Mesenteric fat pad (tissue), 1 donor: ENCODE data around the gene HID1. TPM values are rescaled to one million over a fixed set of nuclear protein-coding genes. Genes with fewer than 3 reads are reported as not detected.
"Not testable (repeated sequence)": the region's sequence is repeated elsewhere in the genome, so short reads cannot be mapped to it uniquely, and the experiment has no call there.

Source experiments
- DNase-seq: peaks from one replicate; pipeline ENCODE4 v3.0.0-alpha.2; 2020; ENCODE audit warnings: low spot score
- total RNA-seq: library from RNA; stranded (reverse); fragmentation: NEBNext Ultra II Directional; extraction: Animal tissue kit (Norgen Biotek cat#: 25700); gene quantifications from one replicate; pipeline ENCODE4 v1.2.1, GENCODE V29; 2021
- donor health status: DM: yes; HTN: yes; CAD: no.

HID1 gene
- total RNA-seq, 1 donor from 2014 or later: 14.4 TPM

DNA sequence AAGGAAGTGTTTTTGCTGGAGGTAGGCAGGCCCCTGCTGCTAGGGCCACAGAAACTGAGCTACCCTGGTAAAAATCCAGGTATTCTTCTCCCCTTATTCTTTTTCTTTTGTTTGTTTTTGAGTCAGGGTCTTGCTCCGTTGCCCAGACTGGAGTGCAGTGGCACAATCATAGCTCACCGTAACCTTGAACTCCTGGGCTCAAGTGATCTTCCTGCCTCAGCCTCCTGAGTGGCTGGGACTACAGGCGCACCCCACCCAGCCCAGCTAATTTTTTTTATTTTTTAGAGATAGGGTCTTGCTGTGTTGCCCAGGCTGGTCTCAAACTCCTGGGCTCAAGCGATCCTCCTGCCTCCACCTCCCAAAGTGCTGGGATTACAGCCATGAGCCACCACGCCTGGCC is 3.1 kb downstream of the HID1 start:
- not testable (repeated sequence) for DNase-seq

DNA sequence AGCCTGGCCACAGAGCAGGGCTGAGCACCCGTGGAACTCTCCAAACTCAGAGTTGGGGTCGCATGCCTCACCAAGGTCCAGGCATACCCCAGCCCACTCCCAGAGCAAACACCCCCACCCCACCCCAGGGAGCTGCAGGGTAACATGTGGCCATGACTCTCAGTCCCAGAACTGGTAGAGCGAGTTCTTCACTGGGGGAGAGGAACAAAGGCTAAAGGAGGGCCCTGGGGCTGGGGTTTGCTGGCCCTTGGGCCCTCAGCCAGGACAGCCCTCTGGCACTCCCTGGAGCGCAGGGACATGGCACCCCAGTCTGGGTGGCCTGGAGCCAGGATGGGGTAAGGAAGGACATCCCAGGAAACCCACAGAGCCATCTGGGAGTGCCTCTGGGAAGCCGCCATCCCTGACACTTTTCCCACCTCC is 4.2 kb downstream of the HID1 start:
- no peak for DNase-seq

DNA sequence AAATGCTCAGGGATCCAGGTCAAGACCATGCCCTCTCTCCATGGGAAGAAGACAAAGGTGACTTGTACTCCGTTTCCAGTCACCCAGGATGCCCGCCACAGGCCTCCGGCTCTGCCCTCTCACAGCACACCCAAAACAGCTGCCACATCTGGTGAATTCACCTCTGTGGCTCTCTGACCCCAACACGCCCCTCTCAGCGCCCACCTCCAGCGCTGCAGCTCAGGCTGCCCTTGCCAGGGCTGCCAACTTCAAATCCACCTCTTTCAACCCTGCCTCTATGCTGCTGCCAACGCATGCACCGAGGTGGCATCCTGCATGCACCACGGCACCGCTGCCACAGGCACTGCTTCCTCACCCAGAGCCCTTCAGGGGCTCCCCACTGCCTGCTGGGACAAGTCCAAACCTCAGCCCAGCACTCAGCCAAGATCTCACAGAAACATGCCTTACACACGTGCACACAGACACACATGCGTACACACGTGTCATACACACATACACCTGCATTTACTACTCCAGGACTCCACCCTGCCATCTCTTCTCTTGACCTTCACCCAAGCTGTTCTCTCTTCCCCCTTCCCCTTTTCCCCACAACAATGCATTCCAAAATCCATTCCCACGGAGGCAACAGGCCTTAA is 7.5 kb downstream of the HID1 start:
- no peak for DNase-seq

DNA sequence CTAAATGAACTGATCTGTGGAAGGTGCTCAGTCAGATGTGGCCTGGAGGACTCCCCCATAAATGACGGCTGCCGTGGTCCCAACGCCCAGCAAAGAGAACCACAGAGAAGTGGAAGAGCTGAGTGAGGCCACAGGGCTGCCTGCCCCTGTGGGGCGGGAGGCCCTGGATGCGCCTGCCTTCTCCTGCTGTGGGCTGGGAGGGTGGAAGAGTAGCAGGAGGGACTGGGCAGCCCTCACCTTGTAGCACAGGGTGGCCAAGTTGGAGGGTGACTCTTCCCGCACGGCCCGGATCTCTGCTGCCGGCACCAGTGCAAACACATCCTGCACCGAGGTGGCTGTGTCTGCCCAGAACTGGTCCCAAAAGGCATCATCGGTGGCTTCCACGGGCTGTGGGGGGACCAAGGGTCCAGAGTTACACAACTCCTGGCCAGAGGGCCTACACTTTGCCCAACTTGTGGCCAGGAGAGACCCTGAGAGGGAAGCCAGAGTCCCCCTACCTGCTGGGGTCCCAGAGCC is 8.3 kb downstream of the HID1 start:
- DNase-seq: no peak

DNA sequence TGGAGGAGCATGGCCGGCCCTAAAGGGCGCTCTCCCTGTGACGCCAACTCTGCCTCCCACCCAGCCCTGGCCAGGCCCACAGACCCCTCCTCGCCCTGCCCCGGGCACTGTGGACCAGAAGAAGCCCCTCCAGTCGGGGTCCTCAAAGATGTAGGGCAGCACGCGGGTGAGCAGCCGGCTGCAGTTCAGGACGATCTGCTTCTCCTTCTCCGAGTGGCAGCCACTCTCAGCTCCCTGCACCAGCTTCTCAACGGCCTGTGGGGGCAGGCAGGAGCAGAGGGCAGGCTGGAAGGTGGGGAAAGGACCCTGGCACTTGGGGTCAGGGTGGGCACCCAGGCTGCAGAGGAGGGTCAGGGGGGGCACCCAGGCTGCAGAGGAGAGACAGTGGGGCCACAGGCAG is 8.9 kb downstream of the HID1 start:
- no peak for DNase-seq

DNA sequence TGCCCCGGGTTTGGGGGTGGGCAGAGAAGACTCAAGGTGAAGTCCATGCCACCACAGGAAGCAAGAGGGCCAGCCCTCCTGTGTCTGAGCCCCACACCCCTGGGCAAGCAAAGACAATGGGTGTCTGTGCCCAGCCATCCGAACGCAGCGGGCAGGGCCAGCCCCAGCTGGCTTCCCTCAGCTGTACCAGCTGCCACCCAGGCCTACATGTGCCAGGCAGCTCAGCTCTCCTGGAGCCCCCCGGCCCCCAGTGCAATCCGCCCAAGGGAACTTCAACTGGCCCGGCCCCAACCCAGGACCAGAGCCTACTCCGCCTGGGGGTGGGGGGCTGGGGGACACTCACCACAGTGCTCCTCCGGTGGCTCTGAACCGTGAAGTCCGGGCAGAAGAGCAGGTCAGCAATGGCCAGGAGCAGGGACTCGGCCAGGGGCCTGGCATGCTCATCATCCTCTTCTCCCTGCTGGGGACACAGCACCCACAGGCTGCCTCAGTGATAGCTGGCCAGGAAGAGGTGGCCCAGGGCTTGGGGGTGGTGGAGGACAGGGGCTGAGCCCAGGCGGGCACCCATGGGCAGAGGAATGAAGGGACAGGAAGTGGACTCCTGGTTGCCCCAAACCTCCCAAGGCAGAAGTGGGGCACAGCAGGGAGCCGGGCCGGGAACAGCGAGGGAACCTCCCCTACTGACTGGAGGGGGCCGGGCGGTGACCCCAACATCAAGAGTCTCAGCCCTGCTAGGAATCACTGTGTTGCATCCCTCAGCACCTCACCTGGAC is 9.8 kb downstream of the HID1 start:
- no peak for DNase-seq

DNA sequence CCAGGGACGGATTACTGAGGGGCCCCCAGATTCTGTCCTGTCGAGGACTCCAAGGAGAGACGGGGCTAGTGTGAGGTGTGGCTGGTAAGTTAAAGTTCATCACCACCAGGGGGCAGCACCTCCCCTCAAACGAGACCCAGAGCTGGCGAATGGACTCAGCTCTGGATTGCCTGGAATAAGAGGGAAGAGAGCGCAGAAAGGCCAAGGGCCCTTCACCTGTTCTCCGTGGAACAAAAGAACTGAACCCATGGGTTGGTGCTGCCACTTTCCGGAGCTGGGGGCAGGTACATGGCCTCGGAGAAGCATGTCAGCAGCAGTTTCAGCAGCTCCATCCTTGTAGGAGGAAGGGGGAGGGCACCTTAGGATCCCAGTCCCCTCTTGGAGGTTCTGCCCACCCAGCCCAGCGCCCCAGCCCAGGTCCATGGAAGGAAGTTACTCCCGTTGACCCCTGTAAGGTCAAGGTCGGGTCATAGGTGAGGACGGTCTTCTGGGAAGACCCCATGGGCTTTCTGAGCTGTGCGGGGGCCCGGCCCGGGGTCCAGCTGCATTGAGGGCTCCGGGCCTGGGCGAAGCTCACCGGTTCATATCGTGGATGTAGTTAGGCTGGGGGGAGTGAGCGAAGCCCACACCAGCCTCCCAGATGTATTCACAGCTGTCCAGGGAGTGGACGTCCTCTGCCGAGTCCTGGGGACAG is 10.8 kb downstream of the HID1 start:
- peak; percentile 93 for DNase-seq

DNA sequence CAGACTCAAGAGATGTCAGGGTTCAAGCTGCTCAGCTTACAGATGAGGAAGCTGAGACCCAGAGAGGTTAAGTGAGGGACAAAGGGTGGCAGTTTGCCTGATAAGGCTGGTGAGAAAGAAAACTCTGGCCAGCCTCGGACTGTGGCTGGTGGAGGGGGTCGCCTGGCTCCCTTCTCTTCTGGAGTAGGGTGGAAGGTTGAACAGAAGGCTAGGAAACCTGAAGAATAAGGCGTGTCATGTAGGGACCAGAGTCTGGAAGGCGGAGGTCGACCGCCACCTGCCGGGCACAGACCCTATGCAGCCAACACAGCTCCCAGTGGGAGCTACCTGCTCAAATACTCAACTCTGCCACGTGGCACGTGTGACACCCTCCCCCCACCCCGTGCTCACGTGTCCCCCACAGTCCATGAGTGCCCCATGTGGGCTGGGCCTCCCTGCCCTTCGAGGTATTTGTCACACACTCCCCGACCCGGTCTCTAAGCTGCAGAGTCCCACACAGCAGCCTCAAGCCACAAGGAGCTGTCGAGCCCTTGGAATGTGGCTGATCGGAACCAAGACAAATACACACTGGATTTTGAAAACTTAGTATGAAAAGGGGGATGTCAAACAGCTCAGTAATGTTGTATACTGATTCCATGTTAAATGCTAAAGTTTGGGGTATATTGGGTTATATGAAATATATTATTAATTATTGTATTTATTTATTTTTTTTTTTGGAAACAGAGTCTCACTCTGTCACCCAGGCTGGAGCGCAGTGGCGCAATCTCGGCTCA is 11.8 kb downstream of the HID1 start:
- DNase-seq: no peak

DNA sequence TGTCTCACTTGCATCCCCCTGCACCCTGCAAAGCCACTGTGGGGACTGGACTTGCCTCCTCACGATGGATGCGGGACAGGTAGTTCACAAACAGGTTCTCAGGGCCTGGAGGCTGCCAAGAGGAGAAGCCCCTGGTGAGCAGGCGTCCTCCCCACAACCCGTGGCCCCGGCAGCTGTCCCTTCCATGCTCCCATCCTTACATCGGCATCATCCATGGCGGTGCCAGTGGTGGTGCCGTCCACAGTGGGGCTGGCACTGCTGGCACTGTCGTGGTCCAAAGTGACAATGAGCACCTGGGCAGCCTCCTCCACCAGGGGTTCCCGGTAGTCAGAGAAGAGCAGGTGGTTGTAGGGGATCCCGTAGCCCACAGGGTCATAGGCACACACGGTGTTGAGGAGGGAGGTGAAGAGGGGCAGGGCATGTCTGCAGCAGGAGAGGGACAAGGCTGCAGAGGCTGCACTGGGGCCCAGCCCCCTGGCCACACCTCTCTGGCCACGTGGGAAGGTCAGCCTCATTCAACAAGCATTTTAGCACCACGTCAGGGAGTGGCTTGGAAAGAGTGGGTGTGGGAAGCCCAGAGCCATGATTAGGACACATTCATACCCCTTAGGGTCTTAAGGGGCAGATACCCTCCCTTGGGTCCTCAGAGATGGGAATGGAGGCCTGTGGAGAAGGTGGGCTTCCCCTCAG is 12.6 kb downstream of the HID1 start:
- no peak for DNase-seq

DNA sequence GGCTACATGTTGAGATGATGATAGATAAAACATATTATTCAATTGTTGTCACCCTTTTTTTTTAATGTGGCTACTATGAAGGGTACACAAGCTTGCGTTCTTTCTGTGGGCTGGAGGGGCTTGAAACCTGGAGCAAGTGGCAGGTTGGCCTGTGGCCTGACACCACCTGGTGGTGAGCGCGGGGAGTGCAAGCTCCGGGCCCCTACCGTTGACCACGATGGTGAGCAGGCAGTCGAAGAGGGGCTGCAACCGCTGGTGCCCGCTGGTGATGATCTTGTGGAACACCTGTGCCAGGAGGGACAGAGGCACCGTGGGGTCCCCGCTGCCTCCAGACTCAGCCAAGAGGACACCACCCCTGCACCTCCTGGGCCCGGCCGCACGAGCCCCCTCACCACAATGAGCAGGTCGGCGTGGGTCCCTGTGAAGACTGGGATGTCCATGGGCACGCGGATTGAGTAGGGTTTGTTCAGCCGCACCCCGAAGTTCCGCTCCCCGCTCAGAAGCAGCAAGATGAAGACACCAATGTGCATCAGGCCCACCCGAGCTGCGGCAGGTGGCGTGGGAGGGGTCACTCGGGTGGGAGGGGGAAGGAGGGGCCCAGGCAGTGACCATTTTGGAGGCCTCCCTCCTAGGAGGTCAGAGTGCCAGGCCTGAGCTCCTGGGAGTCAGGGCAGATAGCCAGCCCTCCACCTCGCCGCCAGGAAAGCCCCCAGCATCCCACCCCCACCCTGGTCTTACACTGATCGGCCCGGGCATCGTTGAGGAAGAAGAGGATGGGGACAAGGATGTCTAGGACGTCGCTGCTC is 14.4 kb downstream of the HID1 start:
- no peak for DNase-seq

DNA sequence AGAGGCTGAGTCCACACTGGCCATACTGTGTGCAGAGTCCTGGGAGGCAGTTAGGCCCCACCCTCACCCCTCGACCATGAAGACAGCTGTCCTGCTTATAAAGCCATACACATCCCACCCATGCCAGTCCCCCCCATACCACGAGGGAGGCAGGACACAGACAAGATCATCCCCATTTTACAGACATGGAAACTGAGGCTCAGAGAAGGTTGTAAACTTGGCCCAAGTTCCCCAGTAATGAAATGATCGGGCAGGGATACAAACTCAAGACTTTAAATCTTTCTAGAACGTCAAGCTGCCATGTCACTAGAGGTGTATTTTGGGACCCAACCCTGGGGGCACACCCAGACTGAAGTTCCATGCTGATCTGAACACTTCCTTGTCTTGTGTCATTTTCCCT is 16.5 kb downstream of the HID1 start:
- no peak for DNase-seq

DNA sequence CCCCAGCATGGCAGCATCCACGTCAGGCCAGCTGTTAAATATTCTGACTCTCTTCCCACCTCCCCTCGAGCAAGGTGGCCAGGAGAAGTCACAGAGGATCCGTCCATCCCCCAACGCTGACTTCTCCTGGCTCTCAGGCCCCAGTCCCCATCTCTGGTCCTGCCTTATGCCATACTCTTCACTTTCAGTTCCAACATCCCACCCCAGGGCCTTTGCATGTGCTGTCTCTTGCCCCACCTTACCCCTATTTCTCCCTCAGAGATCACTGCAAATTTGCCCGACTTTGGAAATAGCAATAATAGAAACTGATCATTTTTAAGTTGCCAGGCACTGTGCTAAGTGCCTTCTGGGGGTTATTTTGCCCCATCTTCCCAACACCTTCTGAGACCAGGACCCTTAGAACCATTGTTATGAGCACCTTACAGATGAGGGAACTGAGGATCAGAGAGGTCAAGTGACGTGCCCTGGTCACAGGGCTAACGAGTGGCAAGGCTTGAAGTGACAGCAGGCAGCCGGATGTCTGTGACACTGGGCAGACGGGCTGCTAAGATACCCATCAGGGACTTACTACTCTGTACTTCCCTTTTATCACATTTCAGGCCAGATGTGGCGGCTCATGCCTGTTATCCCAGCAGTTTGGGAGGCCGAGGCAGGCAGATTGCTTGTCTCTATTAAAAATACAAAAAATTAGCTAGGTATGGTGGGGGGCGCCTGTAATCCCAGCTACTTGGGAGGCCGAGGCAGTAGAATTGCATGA is 17.7 kb downstream of the HID1 start:
- DNase-seq: no peak

DNA sequence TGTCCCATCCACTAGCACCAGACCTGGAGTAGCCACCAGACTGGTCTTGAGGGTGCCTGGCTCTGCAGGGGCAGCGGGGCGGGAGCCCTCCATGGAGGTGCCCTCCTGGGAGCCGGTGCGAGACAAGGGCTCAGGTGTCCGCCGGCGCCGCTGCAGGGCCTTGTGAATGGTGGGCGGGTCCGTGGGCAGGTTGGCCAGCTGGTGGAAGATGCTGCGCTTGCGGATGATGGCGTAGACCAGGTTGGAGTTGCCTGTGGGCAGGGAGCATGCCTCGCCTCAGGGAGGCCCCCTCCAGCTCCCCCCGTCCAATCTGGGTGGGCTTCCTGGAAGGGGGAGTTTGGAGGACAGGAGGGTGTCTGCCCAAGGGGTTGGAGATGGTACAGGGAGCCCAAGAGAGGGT is 18.4 kb downstream of the HID1 start:
- no peak for DNase-seq

DNA sequence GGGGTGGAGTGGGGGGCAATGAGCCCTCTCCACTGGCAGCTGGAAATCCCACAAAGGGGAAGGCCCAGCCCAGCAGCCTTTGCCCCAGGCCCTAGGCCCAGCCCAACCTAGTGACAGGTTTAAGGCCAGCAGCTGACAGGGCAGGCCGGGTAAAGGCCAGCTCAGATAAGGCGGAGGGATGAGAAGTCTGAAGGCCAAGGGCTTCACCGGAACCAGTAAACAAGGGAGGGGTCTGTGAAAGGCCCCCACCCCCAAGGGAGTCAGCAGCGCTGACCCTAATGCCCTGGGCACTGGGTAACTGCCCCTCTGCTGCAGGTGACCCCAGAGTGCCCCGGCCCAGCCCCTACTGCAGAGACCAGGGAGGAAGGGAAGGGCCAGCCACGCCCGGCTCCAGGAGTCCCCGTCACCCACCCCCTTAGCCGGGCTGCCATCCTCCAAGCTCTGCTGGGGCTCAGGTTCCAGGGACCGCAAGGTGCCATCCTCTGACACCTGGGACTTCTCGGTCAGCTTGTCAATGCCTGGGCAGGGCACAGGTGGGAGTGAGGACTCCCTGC is 19.3 kb downstream of the HID1 start:
- DNase-seq: no peak

DNA sequence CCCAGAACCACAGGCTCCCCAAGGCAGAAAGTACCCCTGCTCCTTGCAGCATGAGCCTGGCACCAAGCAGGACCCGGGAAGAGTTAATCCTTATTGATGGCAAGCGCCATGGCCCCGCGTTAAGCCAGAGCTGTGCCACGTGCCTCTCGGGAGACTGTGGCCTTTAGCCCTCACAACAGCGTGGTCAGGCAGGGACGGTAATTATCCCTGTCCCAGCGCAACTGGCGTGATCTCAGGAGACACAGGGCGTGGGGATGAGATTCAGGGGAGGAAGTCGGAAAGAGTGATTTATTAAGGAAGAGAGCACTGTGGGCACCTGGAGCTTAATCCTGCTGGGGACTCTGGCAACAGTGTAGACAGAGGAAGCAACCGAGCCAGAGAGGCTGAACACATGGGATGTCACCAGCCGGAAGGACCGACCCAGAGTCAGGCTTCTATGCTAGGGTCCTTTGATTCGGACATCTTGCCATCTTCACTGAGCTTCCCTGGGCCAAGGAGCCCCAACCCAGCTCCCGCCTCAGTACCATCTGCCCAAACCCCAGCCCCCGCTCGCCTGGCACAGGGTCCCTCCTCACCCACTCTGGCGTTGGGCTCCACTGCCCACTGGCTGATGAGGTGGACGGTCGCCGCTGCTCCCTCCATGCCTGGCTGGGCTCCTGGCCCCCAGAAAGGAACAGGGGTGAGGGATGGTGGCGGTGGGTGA is 20.0 kb downstream of the HID1 start:
- no peak for DNase-seq

DNA sequence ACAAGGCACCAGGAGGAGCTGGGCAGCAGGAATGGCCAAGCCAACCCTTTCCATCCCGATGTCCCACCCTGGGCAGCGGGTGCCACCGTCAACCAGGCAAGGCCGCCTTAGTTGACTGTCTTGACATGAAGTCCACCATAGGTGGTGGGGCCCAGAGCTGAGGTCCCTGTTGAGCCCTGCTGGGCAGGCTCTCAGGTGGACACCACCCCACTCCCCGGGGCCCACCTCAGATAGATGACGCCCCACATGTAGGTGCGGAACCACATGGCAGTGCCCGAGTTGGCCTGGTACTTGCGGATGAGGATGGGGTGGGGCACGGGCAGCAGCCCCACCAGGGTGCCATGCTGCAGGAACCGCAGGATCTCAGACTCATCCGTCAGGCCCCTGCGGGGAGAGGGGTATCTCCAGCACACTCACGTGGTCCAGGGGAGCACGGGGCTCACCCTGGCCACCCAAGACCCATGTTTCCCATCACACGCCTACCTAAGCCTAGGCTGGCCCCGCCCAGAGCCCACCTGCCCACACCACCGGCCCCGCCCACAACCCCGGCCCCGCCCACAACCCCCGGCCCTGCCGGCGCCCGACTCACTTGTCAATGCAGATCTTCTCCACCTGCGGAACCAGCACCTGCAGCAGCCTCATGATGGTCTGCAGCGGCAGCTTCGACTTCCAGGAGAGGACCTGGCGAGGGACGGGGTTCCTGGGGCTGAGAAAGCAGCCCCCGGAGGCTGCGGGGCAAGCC is 20.7 kb downstream of the HID1 start:
- no peak for DNase-seq

DNA sequence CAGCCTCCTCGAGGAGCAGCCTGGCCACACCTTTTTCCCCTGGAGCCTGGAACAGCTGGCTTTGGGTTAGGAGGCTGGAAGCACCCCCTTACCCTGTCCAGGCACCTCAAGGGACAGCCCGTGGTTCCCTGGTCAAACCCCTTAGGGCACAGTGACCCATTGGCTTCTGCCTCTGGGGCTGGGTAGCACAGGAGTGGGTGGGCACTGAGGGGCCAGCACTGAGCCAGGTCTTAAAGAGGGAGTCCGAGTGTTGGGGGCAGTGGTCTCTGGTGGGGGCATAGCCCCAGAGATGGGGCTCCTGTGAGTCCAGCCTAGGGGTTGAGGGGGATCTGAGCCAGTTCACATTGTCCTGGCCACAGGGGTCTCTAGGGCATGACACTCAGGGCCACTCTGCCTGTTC is 21.5 kb downstream of the HID1 start:
- DNase-seq: no peak

DNA sequence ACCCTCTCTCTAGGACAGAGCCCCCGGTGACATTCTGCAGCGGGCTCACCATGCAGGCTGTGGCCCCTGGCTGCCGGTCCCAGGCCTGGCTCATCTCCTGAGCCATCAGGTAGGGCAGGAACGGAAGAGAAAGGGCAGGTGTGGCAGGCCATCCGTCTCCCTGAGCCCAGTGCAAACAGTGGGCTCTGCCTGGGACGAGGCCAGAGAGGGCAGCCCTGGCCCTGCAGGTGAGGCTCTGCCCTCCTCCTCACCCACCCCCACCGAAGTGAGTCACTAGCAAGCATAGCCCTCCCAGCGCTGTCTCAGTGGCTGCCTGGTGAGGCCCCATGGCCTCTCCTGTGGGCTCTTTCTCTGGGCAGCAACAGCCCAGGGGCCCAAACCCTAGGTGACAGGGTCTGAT is 22.4 kb downstream of the HID1 start:
- DNase-seq: no peak
